ENCODE results near the gene GAL3ST2.
A peak's percentile ranks its signal among the peaks of the same experiment; 100 is the strongest.
"Not testable (repeated sequence)": the region's sequence is repeated elsewhere in the genome, so short reads cannot be mapped to it uniquely, and the experiment has no call there.

Gene GAL3ST2

DNA sequence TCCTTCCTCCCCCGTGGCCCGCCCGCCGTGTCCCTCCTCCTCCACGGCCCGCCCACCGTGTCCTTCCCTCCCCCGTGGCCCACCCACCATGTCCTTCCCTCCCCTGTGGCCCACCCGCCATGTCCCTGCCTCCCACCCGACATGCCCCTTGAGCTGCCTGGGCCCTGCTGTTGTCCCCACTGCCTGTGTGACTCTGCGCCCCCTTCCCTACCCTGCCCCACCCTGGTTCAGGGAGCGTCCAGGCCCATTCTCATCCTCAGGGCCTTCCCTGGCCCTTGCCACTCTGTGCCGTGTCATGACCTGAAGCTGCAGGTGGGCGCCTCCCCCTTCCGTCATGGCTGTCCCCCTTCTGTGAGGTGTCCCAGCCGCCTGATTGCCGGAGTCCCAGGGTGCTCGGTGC, 21.5 kb upstream of the GAL3ST2 start:
- DNase-seq, result no peak
- no peaks in the 10 kb centered on the region for H3K27me3 ChIP-seq (ENCODE audit: control insufficient read depth in 1 of 2, insufficient read depth in 1 of 2, low read length in 2 of 2)
- no peak overlapping the region for H3K18ac ChIP-seq (ENCODE audit: low read depth in 1 of 2, low read length in 2 of 2)
- peaks cover 24% of the 10 kb centered on the region for H3K4me1 ChIP-seq (ENCODE audit: control insufficient read depth, insufficient read depth, low read depth, low read length)
- H2BK12ac ChIP-seq (ENCODE audit: low read length in 2 of 2), result no peak overlapping the region
- no peak overlapping the region for H3K27ac ChIP-seq (ENCODE audit: low read length, poor library complexity, severe bottlenecking)
- no peak overlapping the region for H2BK15ac ChIP-seq (ENCODE audit: low read depth, poor library complexity, severe bottlenecking)
- no peak overlapping the region for H2BK120ac ChIP-seq (ENCODE audit: low read depth, low read length)
- no peak overlapping the region for H3K4me2 ChIP-seq (ENCODE audit: low read length, poor library complexity, severe bottlenecking)
- H3K14ac ChIP-seq (ENCODE audit: low read length in 2 of 2), result no peak overlapping the region
- H2AK5ac ChIP-seq (ENCODE audit: low read length, severe bottlenecking), result no peak overlapping the region
- peaks cover 70 to 71% of the 10 kb centered on the region in 2 experiments for H3K36me3 ChIP-seq (ENCODE audit: control insufficient read depth in 1 of 2, insufficient read depth in 2 of 2, low read depth in 1 of 2, low read length in 2 of 2)
- no peak overlapping the region for H3K4ac ChIP-seq (ENCODE audit: low read depth in 1 of 2, low read length in 2 of 2)
- H3K23ac ChIP-seq (ENCODE audit: low read length in 2 of 2), result no peak overlapping the region
- no peak overlapping the region for H3K4me3 ChIP-seq (ENCODE audit: insufficient read depth in 1 of 2, low read depth in 1 of 2, low read length in 2 of 2)
- no peak overlapping the region for H4K91ac ChIP-seq (ENCODE audit: low read length)
- H4K8ac ChIP-seq (ENCODE audit: low read length), result no peak overlapping the region
- 97% methylated on average over 18 of the region's 18 CpGs for WGBS
- no peak overlapping the region for H2BK5ac ChIP-seq (ENCODE audit: low read depth, low read length, poor library complexity, severe bottlenecking)
- no peak overlapping the region for H3K9ac ChIP-seq (ENCODE audit: low read length)
- peaks cover 20% of the 10 kb centered on the region for H3K79me1 ChIP-seq (replicated peaks; ENCODE audit: low read length, poor library complexity, severe bottlenecking)
- no peak overlapping the region for H2AFZ ChIP-seq (ENCODE audit: low read depth, low read length)
- H3K9me3 ChIP-seq (ENCODE audit: control insufficient read depth, low read length), result no peaks in the 10 kb centered on the region

DNA sequence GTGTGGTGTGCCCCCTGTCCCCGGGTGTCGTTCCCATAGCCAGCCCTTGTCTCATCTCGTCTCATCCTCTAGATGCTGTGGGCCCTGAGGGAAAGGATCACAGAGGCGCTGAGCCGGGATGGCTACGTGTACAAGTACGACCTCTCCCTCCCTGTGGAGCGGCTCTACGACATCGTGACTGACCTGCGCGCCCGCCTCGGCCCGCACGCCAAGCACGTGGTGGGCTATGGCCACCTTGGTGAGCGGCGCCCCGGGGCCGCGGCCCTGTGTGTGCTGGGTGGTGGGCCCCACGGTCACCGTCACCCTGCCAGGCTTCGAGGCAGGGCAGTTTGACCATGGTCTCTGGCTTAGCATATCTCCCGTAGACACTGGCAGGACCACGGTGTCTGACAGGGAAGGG, 20.8 kb upstream of the GAL3ST2 start:
- no peaks in the 10 kb centered on the region for H3K9me3 ChIP-seq (ENCODE audit: control insufficient read depth, low read length)
- no peak overlapping the region for H2AK5ac ChIP-seq (ENCODE audit: low read length, severe bottlenecking)
- peaks cover 24% of the 10 kb centered on the region for H3K4me1 ChIP-seq (ENCODE audit: control insufficient read depth, insufficient read depth, low read depth, low read length)
- H3K4me3 ChIP-seq (ENCODE audit: insufficient read depth in 1 of 2, low read depth in 1 of 2, low read length in 2 of 2), result no peak overlapping the region
- no peak overlapping the region for H3K9ac ChIP-seq (ENCODE audit: low read length)
- H2BK5ac ChIP-seq (ENCODE audit: low read depth, low read length, poor library complexity, severe bottlenecking), result no peak overlapping the region
- peaks cover 73 to 76% of the 10 kb centered on the region in 2 experiments for H3K36me3 ChIP-seq (ENCODE audit: control insufficient read depth in 1 of 2, insufficient read depth in 2 of 2, low read depth in 1 of 2, low read length in 2 of 2)
- H2AFZ ChIP-seq (ENCODE audit: low read depth, low read length), result no peak overlapping the region
- H2BK15ac ChIP-seq (ENCODE audit: low read depth, poor library complexity, severe bottlenecking), result no peak overlapping the region
- no peaks in the 10 kb centered on the region for H3K27me3 ChIP-seq (ENCODE audit: control insufficient read depth in 1 of 2, insufficient read depth in 1 of 2, low read length in 2 of 2)
- no peak overlapping the region for H4K8ac ChIP-seq (ENCODE audit: low read length)
- H3K23ac ChIP-seq (ENCODE audit: low read length in 2 of 2), result no peak overlapping the region
- peaks cover 23% of the 10 kb centered on the region for H3K79me1 ChIP-seq (replicated peaks; ENCODE audit: low read length, poor library complexity, severe bottlenecking)
- no peak overlapping the region for H2BK120ac ChIP-seq (ENCODE audit: low read depth, low read length)
- H2BK12ac ChIP-seq (ENCODE audit: low read length in 2 of 2), result no peak overlapping the region
- no peak overlapping the region for H4K91ac ChIP-seq (ENCODE audit: low read length)
- no peak overlapping the region for H3K4ac ChIP-seq (ENCODE audit: low read depth in 1 of 2, low read length in 2 of 2)
- no peak overlapping the region for H3K27ac ChIP-seq (ENCODE audit: low read length, poor library complexity, severe bottlenecking)
- 98% methylated on average over 27 of the region's 27 CpGs for WGBS
- no peak overlapping the region for H3K14ac ChIP-seq (ENCODE audit: low read length in 2 of 2)
- no peak overlapping the region for H3K18ac ChIP-seq (ENCODE audit: low read depth in 1 of 2, low read length in 2 of 2)
- H3K4me2 ChIP-seq (ENCODE audit: low read length, poor library complexity, severe bottlenecking), result no peak overlapping the region
- DNase-seq, result no peak

DNA sequence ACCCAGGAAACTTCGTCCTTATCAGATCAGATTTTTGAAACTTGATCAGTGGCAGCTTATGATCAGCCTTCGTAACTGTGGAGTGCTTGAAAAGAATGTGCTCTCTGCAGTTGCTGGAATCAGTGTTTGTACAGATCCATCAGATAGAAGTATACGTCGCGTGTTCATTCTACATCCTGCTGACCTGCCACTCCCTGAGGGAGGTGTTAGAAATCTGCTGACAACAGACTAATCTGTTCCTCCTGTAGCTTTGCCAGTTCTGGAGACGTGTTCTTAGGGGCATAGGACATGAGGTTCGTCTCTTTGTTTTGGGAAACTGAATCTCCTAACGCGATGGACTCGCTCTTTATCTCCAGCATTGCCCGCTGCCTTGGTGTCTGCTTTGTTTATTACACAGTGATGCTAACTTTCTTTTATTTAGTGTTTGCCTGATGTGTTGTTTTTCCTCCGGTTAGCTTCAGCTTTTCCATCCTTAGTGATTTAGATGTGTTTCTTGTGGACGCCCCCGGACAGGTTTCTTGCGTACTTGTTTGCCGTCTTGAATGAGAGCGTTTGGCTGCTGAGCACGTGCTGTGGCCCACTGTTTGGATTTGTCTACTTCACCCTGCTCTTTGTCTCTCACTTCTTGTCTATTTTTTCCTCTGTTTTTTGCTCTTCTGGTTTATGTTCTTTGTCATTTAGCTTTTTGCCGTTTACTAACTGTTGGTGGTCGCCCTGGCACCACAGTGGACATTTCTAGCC, 17.4 kb upstream of the GAL3ST2 start:
- peak overlapping the region; percentile 53 for H4K8ac ChIP-seq (ENCODE audit: low read length)
- H4K91ac ChIP-seq (ENCODE audit: low read length), result no peak overlapping the region
- H3K14ac ChIP-seq (ENCODE audit: low read length in 2 of 2), result no peak overlapping the region
- H3K9ac ChIP-seq (ENCODE audit: low read length), result no peak overlapping the region
- DNase-seq, result peak; percentile 35
- 82% methylated on average over 19 of the region's 20 CpGs for whole genome bisulfite sequencing
- H2BK15ac ChIP-seq (ENCODE audit: low read depth, poor library complexity, severe bottlenecking), result no peak overlapping the region
- no peak overlapping the region for H3K4me3 ChIP-seq (ENCODE audit: insufficient read depth in 1 of 2, low read depth in 1 of 2, low read length in 2 of 2)
- H3K9me3 ChIP-seq (ENCODE audit: control insufficient read depth, low read length), result no peaks in the 10 kb centered on the region
- H3K4me1 ChIP-seq (ENCODE audit: control insufficient read depth, insufficient read depth, low read depth, low read length), result peaks cover 5% of the 10 kb centered on the region
- peak overlapping the region in 1 of 2 experiments; percentile 15 for H3K18ac ChIP-seq (ENCODE audit: low read depth in 1 of 2, low read length in 2 of 2)
- H3K23ac ChIP-seq (ENCODE audit: low read length in 2 of 2), result no peak overlapping the region
- H3K27me3 ChIP-seq (ENCODE audit: control insufficient read depth in 1 of 2, insufficient read depth in 1 of 2, low read length in 2 of 2), result no peaks in the 10 kb centered on the region
- no peak overlapping the region for H3K4ac ChIP-seq (ENCODE audit: low read depth in 1 of 2, low read length in 2 of 2)
- H3K27ac ChIP-seq (ENCODE audit: low read length, poor library complexity, severe bottlenecking), result no peak overlapping the region
- H2BK12ac ChIP-seq (ENCODE audit: low read length in 2 of 2), result no peak overlapping the region
- H2AFZ ChIP-seq (ENCODE audit: low read depth, low read length), result no peak overlapping the region
- H3K36me3 ChIP-seq (ENCODE audit: control insufficient read depth in 1 of 2, insufficient read depth in 2 of 2, low read depth in 1 of 2, low read length in 2 of 2), result peaks cover 59 to 68% of the 10 kb centered on the region in 2 experiments
- no peak overlapping the region for H2BK5ac ChIP-seq (ENCODE audit: low read depth, low read length, poor library complexity, severe bottlenecking)
- no peak overlapping the region for H2AK5ac ChIP-seq (ENCODE audit: low read length, severe bottlenecking)
- peaks cover 9% of the 10 kb centered on the region for H3K79me1 ChIP-seq (replicated peaks; ENCODE audit: low read length, poor library complexity, severe bottlenecking)
- no peak overlapping the region for H2BK120ac ChIP-seq (ENCODE audit: low read depth, low read length)
- H3K4me2 ChIP-seq (ENCODE audit: low read length, poor library complexity, severe bottlenecking), result no peak overlapping the region

DNA sequence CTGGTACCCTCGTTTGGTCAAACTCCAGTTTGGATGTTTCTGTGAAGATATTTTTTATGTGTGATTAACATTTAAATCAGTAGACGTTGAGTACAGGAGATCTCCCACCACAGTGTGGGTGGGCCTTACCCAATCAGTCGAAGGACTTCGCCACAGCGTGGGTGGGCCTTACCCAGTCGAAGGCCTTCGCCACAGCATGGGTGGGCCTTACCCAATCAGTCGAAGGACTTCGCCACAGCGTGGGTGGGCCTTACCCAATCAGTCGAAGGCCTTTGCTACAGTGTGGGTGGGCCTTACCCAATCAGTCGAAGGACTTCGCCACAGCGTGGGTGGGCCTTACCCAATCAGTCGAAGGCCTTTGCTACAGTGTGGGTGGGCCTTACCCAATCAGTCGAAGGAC, 16.7 kb upstream of the GAL3ST2 start:
- not testable (repeated sequence) for H3K4ac ChIP-seq (ENCODE audit: low read depth in 1 of 2, low read length in 2 of 2); DNase-seq; H3K4me2 ChIP-seq (ENCODE audit: low read length, poor library complexity, severe bottlenecking); H3K23ac ChIP-seq (ENCODE audit: low read length in 2 of 2); H3K18ac ChIP-seq (ENCODE audit: low read depth in 1 of 2, low read length in 2 of 2); H3K4me3 ChIP-seq (ENCODE audit: insufficient read depth in 1 of 2, low read depth in 1 of 2, low read length in 2 of 2); H2BK5ac ChIP-seq (ENCODE audit: low read depth, low read length, poor library complexity, severe bottlenecking); H3K27me3 ChIP-seq (ENCODE audit: control insufficient read depth in 1 of 2, insufficient read depth in 1 of 2, low read length in 2 of 2); H3K27ac ChIP-seq (ENCODE audit: low read length, poor library complexity, severe bottlenecking); H4K8ac ChIP-seq (ENCODE audit: low read length); H2BK15ac ChIP-seq (ENCODE audit: low read depth, poor library complexity, severe bottlenecking); H3K9ac ChIP-seq (ENCODE audit: low read length); H2AFZ ChIP-seq (ENCODE audit: low read depth, low read length); H3K9me3 ChIP-seq (ENCODE audit: control insufficient read depth, low read length); H2BK12ac ChIP-seq (ENCODE audit: low read length in 2 of 2); H2BK120ac ChIP-seq (ENCODE audit: low read depth, low read length); H3K14ac ChIP-seq (ENCODE audit: low read length in 2 of 2); H2AK5ac ChIP-seq (ENCODE audit: low read length, severe bottlenecking); H4K91ac ChIP-seq (ENCODE audit: low read length)
- 100% methylated on average over 5 of the region's 16 CpGs for WGBS
- peaks cover 11% of the 10 kb centered on the region for H3K4me1 ChIP-seq (ENCODE audit: control insufficient read depth, insufficient read depth, low read depth, low read length)
- peaks cover 60 to 68% of the 10 kb centered on the region in 2 experiments for H3K36me3 ChIP-seq (ENCODE audit: control insufficient read depth in 1 of 2, insufficient read depth in 2 of 2, low read depth in 1 of 2, low read length in 2 of 2)
- H3K79me1 ChIP-seq (replicated peaks; ENCODE audit: low read length, poor library complexity, severe bottlenecking), result peaks cover 11% of the 10 kb centered on the region
